ENCODE results near the gene RADIL.

RADIL gene

DNA sequence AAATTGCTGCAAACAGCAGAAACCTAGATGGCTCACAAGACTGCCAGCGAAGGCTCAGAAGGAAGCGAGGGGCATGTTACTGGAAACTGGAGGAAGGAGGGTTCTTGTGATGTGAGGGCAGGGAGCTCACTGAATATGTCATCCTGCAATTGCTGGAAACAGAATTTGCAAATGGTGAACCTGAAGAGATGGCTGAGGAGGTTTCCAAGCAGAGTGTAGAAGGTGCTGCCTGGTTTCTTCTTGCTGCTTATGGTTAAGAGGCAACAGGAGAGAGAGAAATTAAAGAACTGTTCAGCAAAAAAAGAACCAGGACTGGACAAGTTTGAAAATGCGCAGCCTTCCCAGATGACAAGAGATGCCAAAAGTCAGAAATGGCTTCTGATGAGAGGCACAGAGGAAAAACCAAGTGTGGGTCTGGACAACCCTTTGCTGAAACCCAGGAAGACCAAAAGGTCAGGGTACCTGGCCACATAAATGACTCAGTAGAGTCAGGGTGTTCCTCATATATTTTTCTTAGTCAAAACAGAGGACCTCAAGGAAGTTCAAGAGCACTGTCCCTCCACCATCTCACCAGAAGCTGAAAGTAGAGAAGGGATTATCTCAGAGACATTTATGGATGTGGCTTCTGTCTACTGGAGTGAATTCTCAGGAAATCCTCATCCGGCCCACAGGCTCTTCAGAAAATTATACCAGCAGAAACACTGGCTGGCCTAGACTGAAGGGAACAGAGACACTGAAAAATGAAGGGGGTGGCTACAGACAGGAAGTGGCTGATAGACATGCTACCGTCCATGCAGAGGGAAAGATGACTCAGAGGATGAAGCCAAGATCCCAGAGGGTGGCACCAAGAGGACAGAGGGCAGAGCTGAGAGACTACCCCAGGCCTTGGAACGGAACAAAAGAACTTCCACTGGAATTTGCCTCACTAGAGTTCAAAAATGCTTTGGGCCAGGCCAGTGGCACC is 31.8 kb downstream of the RADIL start:
- no peak for DNase-seq (ENCODE audit: low spot score)

DNA sequence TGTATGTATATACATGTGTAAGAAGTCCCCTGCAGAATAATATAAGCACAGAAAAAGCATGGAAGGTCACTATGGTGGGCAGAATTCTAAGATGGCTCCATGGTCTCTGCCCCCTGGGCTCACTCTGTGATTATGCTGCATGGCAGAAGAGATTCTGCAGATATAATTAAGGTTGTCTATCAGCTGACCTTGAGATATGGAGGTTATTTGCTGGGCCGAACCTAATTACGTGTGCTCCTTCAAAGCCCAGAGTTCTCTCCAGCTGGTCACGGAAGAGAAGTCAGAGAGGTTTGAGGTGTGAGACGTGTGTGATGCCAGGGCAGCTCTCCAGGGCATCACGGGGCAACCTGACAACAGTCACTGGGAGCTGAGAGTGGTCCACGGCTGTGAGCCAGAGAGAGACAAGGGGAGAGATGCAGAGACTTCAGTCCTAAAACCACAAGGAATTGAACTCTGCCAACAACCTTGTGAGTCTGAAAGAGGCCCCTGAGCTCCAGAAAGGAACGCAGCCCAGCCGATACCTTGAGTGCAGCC is 33.2 kb downstream of the RADIL start:
- DNase-seq (ENCODE audit: low spot score), result no peak

DNA sequence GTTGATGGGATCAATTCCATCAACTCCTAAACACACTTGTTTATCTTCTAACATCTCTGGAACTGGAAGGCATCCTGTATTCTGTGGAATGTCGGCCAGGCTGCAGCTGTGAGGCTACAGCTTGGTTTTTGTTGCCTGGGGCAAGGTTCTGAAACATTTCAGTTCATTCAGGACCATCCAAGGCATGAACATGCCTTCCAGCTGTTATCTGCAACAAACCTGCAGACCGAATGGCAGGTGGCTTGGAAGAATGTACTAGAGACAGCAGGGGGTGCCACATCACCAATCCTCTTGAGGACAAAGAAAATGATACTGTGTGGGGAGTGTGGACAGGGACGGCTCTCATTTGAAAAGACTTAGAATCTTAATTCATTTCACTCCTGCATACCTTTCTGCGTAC is 34.1 kb downstream of the RADIL start:
- no peak for DNase-seq (ENCODE audit: low spot score)

DNA sequence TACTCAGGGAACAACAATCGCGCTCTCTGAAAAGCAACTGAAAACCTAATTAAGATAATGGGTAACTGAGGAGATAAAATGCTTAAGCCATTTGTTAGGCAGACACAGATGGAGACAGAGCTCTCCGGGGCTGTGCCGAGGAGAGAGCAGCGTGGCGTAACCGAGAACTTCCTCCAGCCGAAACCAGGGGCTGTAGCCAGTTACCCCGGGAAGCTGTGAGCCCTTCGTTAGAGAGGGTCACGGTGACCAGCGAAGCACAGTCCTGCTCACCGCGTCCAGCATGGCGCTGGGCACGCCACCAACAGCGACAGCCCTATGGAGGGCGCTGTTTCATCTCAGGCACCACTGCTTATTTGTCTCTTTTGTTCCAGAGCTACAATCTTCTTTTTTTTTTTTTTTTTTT is 37.8 kb downstream of the RADIL start:
- DNase-seq (ENCODE audit: low spot score), result no peak

DNA sequence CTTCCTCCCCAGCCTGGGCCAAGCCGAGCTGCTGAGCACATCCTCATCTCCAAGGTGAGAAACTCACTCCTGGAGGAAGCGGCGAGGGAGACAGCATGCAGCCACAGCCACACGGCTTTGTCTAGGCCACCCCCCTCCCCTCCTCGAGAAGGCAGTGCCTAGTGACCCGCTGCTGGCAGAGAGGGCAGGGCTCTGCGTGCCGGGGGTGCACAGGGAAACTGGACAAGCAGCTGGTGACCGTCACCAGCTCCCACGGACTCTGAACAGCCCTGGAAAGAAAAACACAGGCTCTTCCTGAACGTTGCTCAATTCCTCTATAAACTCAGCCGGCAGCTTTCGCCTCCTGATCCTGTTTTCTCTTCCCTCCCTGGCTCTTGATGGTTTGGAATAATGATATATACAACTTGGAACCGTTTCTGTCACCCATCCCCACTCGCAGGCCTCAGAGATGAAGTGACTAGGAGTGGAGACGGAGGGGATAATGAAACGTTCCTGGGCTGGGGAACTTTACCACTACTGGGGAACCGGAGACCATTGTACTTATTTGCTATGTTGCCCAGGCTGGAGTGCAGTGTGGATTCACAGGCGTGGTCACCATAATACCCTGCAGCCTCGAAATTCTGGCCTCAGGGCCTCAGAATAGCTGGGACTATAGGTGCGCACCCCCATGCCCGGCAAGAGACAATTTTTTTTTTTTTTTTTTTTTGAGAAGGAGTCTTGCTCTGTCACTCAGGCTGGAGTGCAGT is 41.0 kb downstream of the RADIL start:
- DNase-seq (ENCODE audit: low spot score), result no peak

DNA sequence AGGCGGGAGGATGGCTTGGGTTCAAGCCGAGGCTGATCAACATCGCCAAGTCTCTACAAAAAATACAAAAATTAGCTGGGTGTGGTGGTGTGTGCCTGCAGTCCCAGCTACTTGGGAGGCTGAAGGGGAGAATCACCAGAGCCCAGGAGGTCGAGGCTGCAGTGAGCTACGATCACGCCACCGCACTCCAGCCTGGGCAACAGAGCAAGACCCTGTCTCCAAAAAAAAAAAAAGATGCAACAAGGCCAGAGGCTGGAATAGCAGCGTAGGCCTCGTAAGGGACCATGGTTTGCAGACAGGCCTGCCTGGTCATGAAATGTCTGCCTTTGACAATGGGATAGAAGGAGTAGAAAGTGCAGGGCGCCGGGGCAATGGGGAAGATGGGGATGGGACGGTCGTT is 41.7 kb downstream of the RADIL start:
- DNase-seq (ENCODE audit: low spot score), result no peak

DNA sequence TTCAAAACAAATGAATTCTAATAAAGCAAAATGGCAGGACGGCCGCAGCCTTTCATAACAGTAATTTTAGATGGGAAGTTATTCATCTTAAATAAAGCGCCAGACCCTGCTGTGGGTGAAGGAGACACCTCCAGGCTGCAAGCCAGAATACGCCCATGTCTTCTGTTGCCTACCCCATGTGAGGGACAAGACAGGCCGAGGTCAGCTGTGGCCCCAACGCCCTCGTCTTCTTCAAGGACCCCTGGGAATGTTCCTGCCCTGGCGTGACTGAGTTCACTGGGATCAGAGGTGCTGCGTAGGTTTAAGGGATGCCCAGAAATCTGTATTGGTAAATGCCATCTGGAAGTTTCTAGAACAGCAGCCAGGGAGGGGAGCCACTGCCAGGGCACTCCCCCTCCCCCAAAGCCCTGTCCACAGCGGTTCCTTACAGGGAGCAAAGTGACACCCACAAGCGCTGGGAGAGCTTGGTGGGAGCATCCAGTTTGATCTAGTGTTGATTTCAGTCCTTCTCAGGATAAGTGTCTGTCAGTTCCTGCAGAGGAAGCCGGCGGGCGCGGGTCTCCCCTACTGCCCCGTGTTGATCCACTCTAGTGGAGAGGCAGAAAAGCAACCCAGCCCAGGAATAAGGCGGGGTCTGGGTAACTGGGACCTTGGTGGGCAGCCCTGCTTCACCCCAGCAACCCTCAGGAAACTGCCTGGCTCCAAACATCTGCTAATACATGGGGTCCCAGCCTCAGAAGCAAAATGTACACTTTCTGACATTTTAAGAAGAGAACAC is 42.3 kb downstream of the RADIL start:
- no peak for DNase-seq (ENCODE audit: low spot score)

DNA sequence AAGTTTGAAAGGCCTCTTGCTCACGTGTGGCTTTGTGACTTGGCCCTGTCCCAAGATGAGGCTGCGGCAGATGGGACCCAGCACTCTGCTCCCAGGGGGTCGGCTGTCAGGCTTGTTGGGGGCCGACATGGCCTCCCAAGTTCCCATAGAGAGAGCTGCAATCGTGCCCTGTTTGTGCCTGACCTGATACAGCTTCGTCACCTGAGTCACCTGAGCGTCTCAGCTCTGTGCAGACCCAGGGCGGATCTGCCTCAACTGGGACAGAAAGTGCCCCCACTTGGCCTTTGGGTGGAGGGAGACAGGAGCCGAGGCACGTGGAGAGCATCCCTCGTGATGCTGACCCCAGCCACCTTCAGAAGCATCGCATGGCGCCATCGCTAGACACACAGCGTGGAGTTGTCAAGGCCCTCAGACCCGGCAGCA is 43.4 kb downstream of the RADIL start:
- no peak for DNase-seq (ENCODE audit: low spot score)

DNA sequence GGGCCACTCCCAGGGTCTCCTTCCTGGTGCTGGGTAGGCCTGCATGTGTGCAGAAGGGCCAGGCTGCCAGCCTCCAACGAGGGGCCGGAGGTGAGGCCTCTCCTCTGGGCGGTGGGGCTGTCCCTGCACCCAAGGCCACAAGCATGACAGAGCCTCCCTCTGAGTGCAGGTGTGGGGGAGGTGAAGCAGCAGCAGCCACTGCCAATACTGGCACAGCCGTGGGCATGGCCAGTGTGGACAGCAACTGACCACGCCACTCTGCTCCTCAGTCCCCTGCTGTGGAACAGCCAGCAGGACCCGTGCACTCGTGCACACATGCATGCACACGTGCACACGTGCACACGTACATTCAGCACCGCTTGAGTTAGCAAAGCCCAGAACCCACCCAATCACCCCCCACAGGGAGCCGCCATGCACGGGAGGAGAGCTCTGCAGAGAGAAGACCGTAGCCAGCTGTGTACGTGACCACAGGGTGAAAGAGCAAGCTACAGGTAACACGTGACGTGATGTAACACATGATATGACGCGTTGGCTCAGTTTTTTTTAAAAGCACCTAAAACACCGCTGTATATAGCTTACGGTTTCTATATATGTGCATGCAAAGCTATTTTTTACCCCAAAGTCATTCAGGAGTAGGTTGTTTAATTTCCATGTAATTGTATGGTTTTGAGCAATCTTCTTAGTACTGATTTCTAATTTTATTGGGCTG is 44.7 kb downstream of the RADIL start:
- DNase-seq (ENCODE audit: low spot score), result no peak

DNA sequence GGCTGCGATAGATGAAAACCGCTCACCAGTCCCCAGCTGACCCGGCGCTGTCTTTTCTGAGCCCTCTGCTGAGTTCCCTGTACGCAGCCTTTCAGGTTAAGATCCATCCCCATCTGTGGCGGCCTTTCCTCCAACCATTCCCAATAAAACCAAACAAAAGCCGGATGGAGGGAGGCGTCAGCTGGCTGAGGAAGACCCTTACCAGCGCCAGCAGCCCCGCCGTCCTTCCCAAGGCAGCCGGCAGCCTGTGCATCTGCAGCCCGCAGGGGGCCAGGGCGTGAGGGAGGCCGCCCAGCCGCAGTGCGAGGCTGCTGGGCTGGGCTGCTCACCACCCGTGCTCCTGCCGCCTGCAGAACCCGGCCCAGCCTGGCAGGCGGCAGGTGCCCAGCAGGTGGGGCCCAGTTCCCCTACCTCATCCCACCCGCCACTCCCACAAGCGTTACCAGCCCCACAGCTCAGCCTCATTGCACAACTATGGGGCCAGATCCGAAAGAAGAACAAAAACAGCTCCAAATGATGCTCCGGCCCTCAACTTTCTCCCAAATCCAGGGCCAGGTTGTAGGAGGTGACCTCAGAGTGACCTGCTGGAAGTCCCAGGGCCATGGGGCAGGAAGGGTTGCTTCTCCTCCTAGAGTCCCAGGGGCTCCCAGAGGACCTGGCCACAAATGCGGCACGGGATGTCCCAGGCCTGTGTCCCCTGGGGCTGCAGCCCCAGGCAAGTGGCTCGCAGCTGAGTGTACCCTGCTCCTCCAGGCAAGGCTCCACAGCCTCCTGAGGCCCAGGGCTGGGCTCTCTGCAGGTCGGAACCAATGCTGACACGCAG is 45.5 kb downstream of the RADIL start:
- DNase-seq (ENCODE audit: low spot score), result no peak

DNA sequence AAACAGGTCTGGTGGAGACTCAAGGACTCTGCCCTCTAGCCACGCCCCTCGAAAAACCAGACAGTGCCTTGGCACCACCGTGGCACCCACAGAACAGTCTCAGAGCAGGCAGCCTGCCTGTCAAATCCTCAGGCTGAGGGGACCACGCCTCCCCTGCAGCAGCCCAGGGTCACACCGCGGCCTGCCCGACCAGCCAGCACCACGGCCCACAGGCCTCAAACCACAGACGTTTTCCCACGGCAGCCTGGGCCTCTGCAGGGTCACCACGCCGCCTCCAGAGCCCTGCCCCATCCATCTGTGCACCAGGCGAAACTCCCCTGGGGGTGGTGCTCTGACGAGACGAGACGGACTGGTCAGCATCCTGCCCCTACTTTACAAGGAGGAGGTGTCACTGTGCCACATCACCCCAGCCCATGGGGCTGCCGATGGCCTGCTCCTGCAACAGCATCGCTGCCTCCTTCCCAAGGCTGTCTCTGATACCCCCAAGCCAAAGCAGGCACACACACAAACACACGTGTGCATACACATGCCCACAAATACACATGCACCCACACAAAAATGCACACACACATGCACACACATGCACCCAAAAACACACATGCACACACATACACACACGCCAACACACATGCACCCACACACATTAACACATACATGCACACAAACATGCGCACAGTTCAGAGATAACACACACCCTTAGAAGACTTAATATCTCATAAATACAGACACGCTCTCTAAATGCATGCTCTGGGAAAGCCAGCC is 46.3 kb downstream of the RADIL start:
- DNase-seq (ENCODE audit: low spot score), result no peak

DNA sequence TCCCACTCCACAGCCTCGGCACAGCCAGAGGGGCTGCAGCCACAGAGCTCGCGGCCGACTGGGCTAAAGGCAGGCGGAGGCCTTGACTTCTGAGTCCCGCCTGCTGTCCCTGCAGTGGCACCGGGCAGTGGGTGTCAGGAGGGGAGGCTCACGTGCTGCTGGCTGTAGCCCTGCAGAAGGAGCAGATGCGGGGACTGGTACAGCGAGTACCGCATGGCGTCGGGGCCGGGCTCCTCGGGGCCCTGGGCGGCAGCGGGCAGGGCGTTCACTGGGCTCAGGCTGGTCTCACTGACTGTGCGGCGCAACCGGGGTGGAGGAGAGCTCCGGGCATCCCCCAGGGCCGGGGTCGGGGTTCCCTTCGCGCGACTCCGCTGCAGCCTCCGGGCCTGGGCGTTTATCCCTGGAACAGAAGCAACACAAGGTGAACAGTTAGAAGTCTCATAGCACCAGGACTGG is 47.3 kb downstream of the RADIL start:
- no peak for DNase-seq (ENCODE audit: low spot score)

DNA sequence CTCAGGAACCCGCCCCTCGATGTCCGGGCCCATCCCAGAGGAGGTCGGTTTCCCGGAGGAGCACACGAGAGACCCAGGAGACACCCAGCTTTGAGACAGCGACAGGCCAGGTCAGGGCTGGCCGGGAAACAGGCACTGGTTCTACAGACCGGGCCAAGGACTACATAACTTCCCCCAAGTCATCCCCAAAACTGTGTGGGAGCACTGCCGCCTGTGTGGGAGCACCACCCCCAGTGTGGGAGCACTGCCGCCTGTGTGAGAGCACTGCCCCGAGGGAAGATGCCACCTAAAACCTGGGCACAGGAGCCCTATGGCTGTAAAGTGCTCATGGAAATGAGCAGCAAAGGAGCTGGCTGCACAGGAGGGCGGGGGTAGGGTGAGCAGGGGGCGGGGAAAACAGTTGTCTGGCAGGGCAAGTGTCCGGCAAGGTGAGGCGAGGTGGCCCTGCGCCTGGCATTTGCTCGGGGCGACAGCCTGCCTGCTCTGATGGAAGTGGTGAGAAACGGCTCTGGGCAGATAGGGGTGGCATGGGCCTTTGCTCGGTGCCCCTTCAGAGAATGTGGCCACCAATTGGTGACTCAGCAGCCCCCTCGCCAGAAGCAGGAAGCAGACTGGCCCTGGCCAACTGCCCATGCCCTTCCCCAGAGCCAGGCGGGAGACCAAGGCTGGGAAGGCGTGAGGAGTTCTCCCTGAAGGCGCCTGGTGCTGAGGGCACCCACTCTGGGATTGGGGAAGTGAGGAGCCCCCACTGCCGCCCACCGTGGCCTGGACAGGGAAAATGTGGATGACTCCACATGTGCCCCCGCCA is 47.9 kb downstream of the RADIL start:
- DNase-seq (ENCODE audit: low spot score), result no peak

DNA sequence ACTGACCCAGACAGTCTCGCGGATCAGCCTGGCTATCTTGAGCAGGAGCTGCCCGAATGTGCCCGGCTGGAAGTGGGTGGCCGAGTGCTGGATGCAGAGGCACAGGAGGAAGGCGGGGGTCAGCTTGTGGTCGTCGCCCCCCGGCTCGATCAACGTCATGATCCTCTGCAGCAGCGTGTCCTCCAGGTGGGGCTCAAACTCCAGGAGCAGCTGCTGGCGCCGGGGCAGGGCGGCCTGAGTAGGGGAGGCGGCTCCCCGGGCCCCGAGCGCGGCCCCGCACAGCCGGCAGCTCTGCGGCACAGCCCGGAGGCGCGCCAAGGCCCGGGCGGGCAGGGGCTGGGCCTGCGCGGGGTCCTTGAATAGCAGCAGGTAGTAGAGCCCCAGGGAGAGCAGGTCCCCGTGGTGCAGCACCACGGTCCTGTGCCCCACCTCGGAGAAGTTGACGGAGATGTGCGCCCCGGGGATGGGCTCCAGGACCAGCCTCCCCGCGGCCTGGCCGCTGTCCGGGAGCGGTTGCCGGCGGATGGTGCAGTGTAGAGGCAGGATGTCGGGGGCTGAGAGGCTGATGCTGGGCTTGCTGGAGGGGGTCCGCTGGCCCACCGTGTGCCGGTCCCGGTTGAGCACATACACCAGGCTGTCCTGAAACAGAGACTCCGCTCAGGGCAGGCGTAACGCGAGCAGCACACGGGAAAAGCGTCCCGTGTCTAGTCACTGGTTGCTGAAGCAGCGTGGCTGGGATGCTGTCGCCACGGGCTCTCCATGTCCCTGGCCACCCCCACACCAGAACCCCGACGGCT is 48.7 kb downstream of the RADIL start:
- no peak for DNase-seq (ENCODE audit: low spot score)

DNA sequence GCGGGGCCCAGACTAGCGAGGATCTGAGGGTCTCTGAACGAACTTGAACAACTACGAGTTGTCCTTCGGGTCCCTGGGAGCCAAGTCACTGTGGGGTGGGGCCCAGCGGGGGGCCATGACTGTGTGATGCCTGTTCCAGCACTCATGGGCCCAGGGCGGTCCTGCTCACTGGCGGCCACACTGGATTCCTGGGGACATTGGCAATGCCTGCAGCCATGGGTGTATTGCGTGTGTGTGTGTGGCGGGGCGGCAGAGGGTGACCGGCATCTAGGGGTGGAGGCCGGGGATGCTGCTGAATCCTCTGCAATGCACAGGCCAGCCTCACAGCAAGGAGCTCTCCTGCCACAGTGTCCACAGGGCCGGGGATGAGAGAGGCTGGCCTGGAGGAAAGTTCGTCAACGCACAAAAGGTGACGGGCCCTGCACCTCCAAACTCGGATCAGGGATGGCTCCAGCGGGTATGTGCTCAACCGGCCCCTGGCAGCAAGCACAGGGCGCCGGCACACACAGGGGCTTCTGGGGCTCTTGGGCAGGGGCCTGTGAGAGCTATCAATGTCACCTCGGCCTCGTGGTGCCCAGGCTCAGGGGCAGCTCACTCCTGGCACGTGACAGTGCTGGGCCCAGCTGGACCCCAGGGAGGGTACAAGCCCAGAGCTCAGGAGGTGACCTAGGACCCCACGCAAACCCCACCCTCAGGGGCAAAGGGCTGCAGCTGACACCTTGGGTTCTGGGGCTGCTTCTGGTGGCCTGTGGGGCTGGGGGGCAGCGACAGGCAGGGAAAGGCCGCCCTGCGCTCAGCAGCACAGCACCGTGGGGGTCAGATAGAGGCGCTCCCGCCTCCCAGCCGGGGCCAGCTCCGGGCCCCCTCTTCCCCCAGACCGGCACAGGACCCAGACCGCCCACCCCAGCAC is 49.6 kb downstream of the RADIL start:
- DNase-seq (ENCODE audit: low spot score), result no peak

DNA sequence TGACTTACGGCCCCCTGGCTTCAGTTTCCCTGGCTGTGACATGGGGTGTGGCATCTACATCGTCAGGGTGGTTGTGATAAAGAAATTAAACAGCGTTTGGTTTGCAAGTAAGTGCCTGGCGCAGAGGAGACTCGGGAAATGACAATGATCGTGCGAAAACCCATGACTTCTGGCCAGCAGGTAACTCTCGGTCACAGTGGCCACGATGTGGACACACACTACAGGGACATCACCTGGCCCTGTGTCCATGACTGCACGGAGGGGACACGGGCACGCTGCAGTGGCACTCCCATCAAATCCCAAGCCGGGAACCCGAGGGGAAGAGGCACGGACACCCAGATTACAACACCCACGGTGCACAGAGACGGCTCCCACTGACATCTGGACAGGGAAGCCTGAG is 50.3 kb downstream of the RADIL start:
- no peak for DNase-seq (ENCODE audit: low spot score)

DNA sequence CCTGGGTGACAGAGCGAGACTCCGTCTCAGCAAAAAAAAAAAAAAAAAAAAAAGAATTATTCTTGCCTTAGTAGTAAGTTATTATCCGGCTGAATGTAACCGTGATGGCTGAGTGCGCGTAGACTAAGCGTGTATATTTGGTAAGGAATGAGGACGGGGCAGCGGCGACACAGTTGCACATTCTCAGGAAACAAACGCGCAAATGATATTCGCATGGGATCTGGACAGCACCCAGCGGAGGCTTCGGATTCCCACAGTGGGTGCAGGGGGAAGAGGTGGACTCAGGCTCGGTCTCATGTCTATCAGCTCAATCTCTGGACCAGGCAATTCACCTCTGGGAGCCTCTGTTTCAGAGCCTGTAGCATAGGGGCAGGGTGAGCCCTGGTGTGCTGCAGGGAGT is 50.8 kb downstream of the RADIL start:
- DNase-seq (ENCODE audit: low spot score), result no peak

All from CD4-positive, alpha-beta T cell treated with Interleukin-2 at 100 ng/mL for 4 hours (primary cell).